ENCODE data around the gene PMVK.

DNA sequence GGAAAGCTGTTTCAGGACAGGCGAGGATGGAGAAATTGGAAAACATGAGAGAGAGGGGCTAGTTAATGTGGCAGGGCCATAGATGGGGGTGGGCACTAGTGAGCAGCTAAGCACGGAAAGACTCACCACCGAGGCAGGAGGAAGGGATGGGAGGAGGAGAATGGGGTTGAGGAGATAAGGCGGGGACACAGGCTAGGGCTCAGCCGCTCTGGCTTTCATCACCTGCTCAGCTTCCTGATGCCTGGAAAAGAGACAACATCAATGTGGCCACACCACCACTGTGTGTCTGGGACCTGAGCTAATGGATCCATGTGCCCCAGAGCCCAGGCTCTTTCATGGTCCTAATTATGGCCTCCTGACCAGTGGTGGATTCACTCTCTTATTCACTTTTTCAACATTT, 27.6 kb downstream of the PMVK start:
- TF ChIP-seq, protein P1, sequence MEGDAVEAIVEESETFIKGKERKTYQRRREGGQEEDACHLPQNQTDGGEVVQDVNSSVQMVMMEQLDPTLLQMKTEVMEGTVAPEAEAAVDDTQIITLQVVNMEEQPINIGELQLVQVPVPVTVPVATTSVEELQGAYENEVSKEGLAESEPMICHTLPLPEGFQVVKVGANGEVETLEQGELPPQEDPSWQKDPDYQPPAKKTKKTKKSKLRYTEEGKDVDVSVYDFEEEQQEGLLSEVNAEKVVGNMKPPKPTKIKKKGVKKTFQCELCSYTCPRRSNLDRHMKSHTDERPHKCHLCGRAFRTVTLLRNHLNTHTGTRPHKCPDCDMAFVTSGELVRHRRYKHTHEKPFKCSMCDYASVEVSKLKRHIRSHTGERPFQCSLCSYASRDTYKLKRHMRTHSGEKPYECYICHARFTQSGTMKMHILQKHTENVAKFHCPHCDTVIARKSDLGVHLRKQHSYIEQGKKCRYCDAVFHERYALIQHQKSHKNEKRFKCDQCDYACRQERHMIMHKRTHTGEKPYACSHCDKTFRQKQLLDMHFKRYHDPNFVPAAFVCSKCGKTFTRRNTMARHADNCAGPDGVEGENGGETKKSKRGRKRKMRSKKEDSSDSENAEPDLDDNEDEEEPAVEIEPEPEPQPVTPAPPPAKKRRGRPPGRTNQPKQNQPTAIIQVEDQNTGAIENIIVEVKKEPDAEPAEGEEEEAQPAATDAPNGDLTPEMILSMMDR (IDR thresholded peaks at IDR 0.05), result no peak
- no peak for TF ChIP-seq POLR2A (IDR thresholded peaks at IDR 0.05)

Measured in thyroid gland (tissue), 4 donors.